NCI-H2171 (cell line): Measurements from ENCODE around the gene PPP1R15B.
A peak's percentile ranks its signal among the peaks of the same experiment; 100 is the strongest.

Experiments
- DNase-seq: peaks from one replicate; lab custom pipeline; 2025; lab: John Stamatoyannopoulos, UW

Gene PPP1R15B

GRCh38 chr1:204400882-204401510 is 10.6 kb downstream of the PPP1R15B start:
- DNase-seq, result no peak

GRCh38 chr1:204398197-204399125 is 13.2 kb downstream of the PPP1R15B start:
- peak; percentile 83 for DNase-seq

- DNase-seq, result no peak
Measured at GRCh38 chr1:204396015-204396583, 15.5 kb downstream of the PPP1R15B start.

GRCh38 chr1:204391629-204392028 is 20.0 kb downstream of the PPP1R15B start:
- no peak for DNase-seq

GRCh38 chr1:204390751-204391466 is 20.7 kb downstream of the PPP1R15B start:
- no peak for DNase-seq

- no peak for DNase-seq
Measured at GRCh38 chr1:204385727-204386126, 25.9 kb downstream of the PPP1R15B start.

GRCh38 chr1:204384636-204385352 is 26.8 kb downstream of the PPP1R15B start:
- peak; percentile 33 for DNase-seq

GRCh38 chr1:204383163-204383904 is 28.3 kb downstream of the PPP1R15B start:
- DNase-seq, result no peak

- DNase-seq, result no peak
Measured at GRCh38 chr1:204382714-204383083, 28.9 kb downstream of the PPP1R15B start.

- no peak for DNase-seq
Measured at GRCh38 chr1:204380293-204380831, 31.3 kb downstream of the PPP1R15B start.

- DNase-seq, result no peak
Measured at GRCh38 chr1:204377800-204378668, 33.6 kb downstream of the PPP1R15B start.

- DNase-seq, result no peak
Measured at GRCh38 chr1:204376919-204377799, 34.5 kb downstream of the PPP1R15B start.

- DNase-seq, result no peak
Measured at GRCh38 chr1:204376465-204376864, 35.2 kb downstream of the PPP1R15B start.

GRCh38 chr1:204373911-204374310 is 37.7 kb downstream of the PPP1R15B start:
- DNase-seq, result no peak

- DNase-seq, result no peak
Measured at GRCh38 chr1:204370176-204370575, 41.4 kb downstream of the PPP1R15B start.

- DNase-seq, result no peak
Measured at GRCh38 chr1:204368996-204369726, 42.5 kb downstream of the PPP1R15B start.

GRCh38 chr1:204367956-204368355 is 43.7 kb downstream of the PPP1R15B start:
- no peak for DNase-seq
